Activated CD8-positive, alpha-beta T cell treated with anti-CD3 and anti-CD28 coated beads for 36 hours (primary cell): ENCODE results near the gene KIF26B. TPM values are rescaled to one million over a fixed set of nuclear protein-coding genes. Genes with fewer than 3 reads are reported as not detected.

Experiments
- ATAC-seq: fragments of 200-7000 bp; cut with Tn5 transposase; one replicate; pipeline ENCODE4 v1.10.0; 2021; ENCODE audit warnings: mild to moderate bottlenecking, moderate library complexity
- CTCF ChIA-PET: fragments of 350-600 bp; sonication (Branson Sonifier 250); formaldehyde crosslinking; loops from one replicate; lab custom pipeline; 2021; ENCODE audit warnings: antibody characterized with exemption; lab: Charles Lee
- POLR2A ChIA-PET: fragments of 350-600 bp; sonication (Branson Sonifier 250); formaldehyde crosslinking; loops from one replicate; lab custom pipeline; 2021; ENCODE audit warnings: antibody characterized with exemption; lab: Charles Lee
- DNase-seq: peaks from one replicate; pipeline ENCODE4 v3.0.0-alpha.2; 2020
- H3K27ac Mint-ChIP-seq: one replicate; pipeline ENCODE4 v1.8.0; 2021; ENCODE audit warnings: mild to moderate bottlenecking, mixed read lengths
- H3K27me3 Mint-ChIP-seq: one replicate; pipeline ENCODE4 v1.8.0; 2021; ENCODE audit warnings: mixed read lengths
- H3K36me3 Mint-ChIP-seq: one replicate; pipeline ENCODE4 v1.8.0; 2021; ENCODE audit warnings: low read depth, mixed read lengths
- H3K4me1 Mint-ChIP-seq: one replicate; pipeline ENCODE4 v1.8.0; 2021; ENCODE audit warnings: low read depth, mixed read lengths
- H3K4me3 Mint-ChIP-seq: one replicate; pipeline ENCODE4 v1.8.0; 2021; ENCODE audit warnings: mild to moderate bottlenecking, moderate library complexity, mixed read lengths
- H3K9me3 Mint-ChIP-seq: one replicate; pipeline ENCODE4 v1.8.0; 2021; ENCODE audit warnings: mixed read lengths
- intact Hi-C: fragments of 100-400 bp; cut with micrococcal nuclease; formaldehyde crosslinking; loops from one replicate; pipeline ENCODE4 v1.10.0; 2022
- total RNA-seq, 2 experiments: library from RNA; stranded (reverse); gene quantifications; one replicate each; pipeline ENCODE4 v1.2.3, GENCODE V29; 2021
- TF ChIP-seq, protein P1 (sequence below): fragments of 200-600 bp; IDR thresholded peaks from one replicate; pipeline ENCODE4 v1.8.0; 2022; ENCODE audit warnings: antibody characterized with exemption, mild to moderate bottlenecking

The KIF26B gene
- total RNA-seq, 2 experiments from 2014 or later: 0.16 TPM

DNA sequence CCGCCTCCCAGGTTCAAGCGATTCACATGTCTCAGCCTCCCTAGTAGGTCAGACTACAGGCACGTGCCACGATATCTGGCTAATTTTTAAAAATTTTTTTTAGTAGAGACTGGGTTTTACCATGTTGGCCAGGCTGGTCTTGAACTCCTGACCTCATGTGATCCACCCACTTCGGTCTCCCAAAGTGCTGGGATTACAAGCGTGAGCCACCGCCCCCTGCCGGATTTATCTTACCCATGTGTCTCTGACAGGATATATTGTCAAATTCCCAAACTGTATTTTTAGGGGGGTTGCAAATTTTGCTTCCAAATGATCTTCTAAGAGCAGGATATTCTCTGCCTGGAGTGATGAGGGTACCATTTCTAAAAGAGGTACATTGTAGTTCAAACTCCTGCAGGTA lies 74.3 kb downstream of the KIF26B start:
- ATAC-seq: no peak
- ChIA-PET POLR2A (no interaction called here), CTCF (no interaction called here)
- no peak for DNase-seq
- Mint-ChIP-seq H3K27me3 (no peaks in the 10 kb centered on the region), H3K4me3 (no peak overlapping the region), H3K9me3 (no peaks in the 10 kb centered on the region), H3K4me1 (no peaks in the 10 kb centered on the region), H3K36me3 (no peaks in the 10 kb centered on the region), H3K27ac (no peak overlapping the region)
- TF ChIP-seq, protein P1, sequence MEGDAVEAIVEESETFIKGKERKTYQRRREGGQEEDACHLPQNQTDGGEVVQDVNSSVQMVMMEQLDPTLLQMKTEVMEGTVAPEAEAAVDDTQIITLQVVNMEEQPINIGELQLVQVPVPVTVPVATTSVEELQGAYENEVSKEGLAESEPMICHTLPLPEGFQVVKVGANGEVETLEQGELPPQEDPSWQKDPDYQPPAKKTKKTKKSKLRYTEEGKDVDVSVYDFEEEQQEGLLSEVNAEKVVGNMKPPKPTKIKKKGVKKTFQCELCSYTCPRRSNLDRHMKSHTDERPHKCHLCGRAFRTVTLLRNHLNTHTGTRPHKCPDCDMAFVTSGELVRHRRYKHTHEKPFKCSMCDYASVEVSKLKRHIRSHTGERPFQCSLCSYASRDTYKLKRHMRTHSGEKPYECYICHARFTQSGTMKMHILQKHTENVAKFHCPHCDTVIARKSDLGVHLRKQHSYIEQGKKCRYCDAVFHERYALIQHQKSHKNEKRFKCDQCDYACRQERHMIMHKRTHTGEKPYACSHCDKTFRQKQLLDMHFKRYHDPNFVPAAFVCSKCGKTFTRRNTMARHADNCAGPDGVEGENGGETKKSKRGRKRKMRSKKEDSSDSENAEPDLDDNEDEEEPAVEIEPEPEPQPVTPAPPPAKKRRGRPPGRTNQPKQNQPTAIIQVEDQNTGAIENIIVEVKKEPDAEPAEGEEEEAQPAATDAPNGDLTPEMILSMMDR: no peak
- intact Hi-C loops: no loop called here

DNA sequence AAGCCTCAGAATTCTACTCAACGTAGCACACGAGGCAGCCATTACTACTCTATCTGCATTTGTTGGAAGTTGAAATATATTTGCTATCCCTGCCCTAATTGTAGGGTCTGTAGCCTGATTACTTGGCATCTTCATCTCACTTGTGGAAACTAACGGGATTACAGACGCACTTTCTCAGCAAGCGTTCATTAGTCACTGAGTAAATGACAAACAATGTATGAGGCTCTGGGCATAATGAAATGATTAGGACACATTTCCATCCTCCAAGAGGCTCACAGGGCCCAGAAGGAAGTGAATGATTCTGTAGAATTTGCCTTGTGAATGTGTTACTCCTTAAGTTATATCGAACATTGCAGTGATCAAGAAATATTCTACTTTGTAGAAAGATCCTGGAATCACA lies 78.1 kb downstream of the KIF26B start:
- ATAC-seq (no peak), DNase-seq (no peak)
- Mint-ChIP-seq H3K4me1 (no peaks in the 10 kb centered on the region), H3K27ac (no peak overlapping the region), H3K27me3 (peaks cover 2% of the 10 kb centered on the region), H3K4me3 (no peak overlapping the region), H3K36me3 (no peaks in the 10 kb centered on the region), H3K9me3 (no peaks in the 10 kb centered on the region)
- intact Hi-C loops: no loop called here
- ChIA-PET CTCF (no interaction called here), POLR2A (no interaction called here)
- TF ChIP-seq, protein P1: no peak

DNA sequence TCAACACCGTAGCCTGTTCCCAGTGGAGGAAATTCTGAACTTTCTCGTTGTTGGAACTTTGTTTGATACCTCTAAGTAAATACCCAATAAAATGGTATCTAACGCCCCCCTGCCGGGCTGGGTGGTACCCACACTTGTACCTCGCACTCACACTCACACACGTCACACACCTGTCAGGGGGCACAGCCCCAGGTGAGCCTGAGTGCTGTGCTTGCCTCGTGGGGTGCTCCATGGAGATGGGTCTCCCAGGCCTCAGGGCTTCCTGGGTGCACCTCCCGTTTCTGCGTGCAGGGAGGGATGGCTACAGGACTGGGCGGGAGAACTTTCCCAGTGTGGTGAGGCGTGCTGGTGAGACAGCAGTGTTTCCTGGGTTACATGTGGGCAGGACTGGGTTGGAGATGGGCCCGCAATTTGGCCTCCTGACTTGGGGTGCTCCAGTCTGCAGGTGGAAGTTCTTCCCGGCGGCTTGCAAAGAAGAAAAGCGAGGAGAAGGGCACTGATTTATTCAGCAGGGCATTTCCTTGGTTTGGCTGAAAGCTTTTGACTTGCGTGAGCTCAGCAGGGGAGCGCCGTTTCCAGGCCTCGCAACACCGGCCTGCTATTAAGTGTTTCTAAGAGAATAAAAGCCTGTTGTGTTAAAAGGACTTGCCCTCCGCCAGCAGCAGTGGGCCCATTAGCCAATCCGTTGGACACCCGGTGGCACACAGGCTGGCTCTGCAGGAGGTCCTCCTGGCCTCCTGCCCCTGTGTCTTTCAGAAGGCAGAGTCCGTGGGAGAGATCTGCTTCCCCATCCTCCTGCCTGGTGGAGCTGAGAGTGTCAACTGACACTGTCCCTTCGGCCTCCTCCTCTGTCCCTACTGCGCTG lies 79.7 kb downstream of the KIF26B start:
- TF ChIP-seq, protein P1: no peak
- Mint-ChIP-seq H3K27ac (no peak overlapping the region), H3K4me1 (no peaks in the 10 kb centered on the region), H3K27me3 (peaks cover 5% of the 10 kb centered on the region), H3K4me3 (no peak overlapping the region), H3K36me3 (no peaks in the 10 kb centered on the region), H3K9me3 (no peaks in the 10 kb centered on the region)
- ATAC-seq (no peak), DNase-seq (no peak)
- intact Hi-C loops: no loop called here
- POLR2A ChIA-PET: no interaction called here
- CTCF ChIA-PET: no interaction called here

DNA sequence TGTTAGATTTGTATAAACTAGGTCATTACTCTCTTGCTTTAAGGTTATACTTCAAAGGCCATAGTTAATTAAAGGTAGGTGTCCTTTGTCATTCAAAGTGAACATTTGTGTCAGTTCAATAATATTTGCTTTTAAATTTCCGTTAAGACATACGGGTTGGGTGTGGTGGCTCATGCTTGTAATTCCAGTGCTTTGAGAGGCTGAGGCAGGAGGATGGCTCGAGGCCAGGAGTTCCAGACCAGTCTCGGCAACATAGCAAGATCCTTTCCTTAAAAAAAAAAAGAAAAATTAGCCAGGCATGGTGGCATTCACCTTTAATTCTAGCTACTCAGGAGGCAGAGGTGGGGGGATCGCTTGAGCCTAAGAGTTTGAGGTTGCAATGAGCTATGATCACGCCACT lies 80.4 kb downstream of the KIF26B start:
- Mint-ChIP-seq H3K27me3 (peaks cover 5% of the 10 kb centered on the region), H3K36me3 (no peaks in the 10 kb centered on the region), H3K4me3 (no peak overlapping the region), H3K9me3 (no peaks in the 10 kb centered on the region), H3K4me1 (no peaks in the 10 kb centered on the region), H3K27ac (no peak overlapping the region)
- TF ChIP-seq, protein P1: no peak
- intact Hi-C loops: no loop called here
- ChIA-PET POLR2A (no interaction called here), CTCF (interaction anchor here (0.7 kb wide), 1 partner anchor 39 kb away, joined by 4 read pairs; no protein-coding TSS in a partner anchor)
- no peak for DNase-seq
- ATAC-seq: no peak

DNA sequence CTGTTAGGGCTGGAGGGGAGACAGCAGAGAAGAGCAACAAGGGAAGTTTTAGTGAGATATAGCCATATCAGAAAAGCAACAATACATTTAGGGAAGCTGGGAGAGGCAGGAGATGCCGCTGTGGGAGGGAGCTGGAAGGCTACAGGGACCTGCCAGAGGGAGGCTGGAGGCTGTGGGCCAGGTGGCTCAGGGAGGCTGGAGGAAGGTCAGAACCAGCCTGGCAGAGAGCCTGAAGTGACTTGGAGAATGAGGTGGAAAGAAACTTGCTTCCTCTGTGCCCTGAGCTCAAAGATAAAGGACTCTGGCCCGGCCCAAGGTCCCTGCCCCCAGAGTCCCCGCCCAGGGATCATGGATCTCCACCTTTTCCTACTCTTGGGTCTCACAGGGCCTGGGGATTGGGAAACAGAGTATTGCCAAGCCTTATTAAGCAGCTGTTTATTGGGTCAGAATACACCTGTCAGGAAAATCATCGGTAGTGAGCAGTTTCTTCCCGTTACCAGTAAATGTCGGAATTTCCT lies 85.9 kb downstream of the KIF26B start:
- no peaks in the 10 kb centered on the region for H3K9me3 Mint-ChIP-seq

More for the DNA sequence above, 85.9 kb downstream of the KIF26B start:
- H3K27ac Mint-ChIP-seq: no peak overlapping the region
- DNase-seq (no peak), ATAC-seq (no peak)
- H3K4me3 Mint-ChIP-seq: no peak overlapping the region
- H3K36me3 Mint-ChIP-seq: no peaks in the 10 kb centered on the region
- intact Hi-C loops: no loop called here
- peaks cover 5% of the 10 kb centered on the region for H3K27me3 Mint-ChIP-seq
- ChIA-PET POLR2A (no interaction called here), CTCF (interaction anchor here (1.2 kb wide), 1 partner anchor 88 kb away, joined by 3 read pairs; no protein-coding TSS in a partner anchor)
- no peaks in the 10 kb centered on the region for H3K4me1 Mint-ChIP-seq
- TF ChIP-seq, protein P1: no peak
